Measurements from ENCODE around the gene GNS. TPM values are rescaled to one million over a fixed set of nuclear protein-coding genes. Genes with fewer than 3 reads are reported as not detected.
A peak's percentile ranks its signal among the peaks of the same experiment; 100 is the strongest.

The GNS gene
- total RNA-seq, 1 donor from 2014 or later, result 150 TPM

DNA sequence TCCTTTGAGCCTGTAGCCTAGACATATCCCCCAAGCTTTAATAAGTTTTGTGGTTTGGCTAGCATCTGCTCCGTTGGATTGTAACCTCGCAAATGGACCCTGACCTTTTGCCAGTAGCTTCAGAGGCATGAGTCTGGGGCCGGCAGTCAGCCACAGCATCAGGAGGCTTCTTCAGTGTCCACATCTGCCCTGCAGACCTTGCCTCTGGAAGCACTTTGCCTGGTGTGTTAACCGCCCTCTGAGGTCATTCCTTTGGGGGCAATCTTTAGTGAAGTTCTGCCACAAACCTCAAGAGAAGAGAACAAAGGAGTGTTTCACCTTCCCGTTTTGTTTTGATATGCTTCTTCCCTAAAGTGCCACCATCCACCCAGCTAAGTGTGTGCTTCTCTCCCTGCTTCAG lies 71.4 kb downstream of the GNS start:
- Mint-ChIP-seq H3K36me3 (ENCODE audit: unreplicated experiment) (peaks cover 38% of the 10 kb centered on the region), H3K9me3 (ENCODE audit: unreplicated experiment) (no peaks in the 10 kb centered on the region), H3K27me3 (ENCODE audit: unreplicated experiment) (no peaks in the 10 kb centered on the region), H3K27ac (ENCODE audit: unreplicated experiment) (no peak overlapping the region), H3K4me3 (ENCODE audit: unreplicated experiment) (no peak overlapping the region), H3K4me1 (ENCODE audit: unreplicated experiment) (peaks cover 33% of the 10 kb centered on the region)
- no peak for DNase-seq (ENCODE audit: extremely low spot score, unreplicated experiment)
- TF ChIP-seq, protein P1, sequence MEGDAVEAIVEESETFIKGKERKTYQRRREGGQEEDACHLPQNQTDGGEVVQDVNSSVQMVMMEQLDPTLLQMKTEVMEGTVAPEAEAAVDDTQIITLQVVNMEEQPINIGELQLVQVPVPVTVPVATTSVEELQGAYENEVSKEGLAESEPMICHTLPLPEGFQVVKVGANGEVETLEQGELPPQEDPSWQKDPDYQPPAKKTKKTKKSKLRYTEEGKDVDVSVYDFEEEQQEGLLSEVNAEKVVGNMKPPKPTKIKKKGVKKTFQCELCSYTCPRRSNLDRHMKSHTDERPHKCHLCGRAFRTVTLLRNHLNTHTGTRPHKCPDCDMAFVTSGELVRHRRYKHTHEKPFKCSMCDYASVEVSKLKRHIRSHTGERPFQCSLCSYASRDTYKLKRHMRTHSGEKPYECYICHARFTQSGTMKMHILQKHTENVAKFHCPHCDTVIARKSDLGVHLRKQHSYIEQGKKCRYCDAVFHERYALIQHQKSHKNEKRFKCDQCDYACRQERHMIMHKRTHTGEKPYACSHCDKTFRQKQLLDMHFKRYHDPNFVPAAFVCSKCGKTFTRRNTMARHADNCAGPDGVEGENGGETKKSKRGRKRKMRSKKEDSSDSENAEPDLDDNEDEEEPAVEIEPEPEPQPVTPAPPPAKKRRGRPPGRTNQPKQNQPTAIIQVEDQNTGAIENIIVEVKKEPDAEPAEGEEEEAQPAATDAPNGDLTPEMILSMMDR (IDR thresholded peaks at IDR 0.05), result no peak

DNA sequence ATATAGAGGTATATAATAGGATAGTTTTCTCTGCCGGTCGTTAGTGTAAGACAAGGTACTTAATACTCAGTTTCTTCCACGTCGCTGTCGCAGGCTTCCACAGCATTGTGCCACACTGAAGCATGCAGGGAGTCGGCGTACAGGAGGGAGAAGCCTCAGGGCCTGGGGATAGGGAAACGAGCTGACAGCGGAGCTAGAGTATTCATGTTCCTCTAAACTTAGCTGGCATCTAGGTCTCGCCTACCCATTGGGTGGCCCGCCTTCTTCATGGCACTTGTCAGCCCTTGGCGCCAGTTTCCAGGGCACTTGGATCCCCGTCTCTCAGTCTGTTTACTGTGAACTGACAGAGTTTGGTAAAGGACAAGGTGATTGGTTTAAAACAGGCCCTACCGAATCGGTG lies 73.6 kb downstream of the GNS start:
- TF ChIP-seq, protein P1 (IDR thresholded peaks at IDR 0.05), result no peak
- Mint-ChIP-seq H3K9me3 (ENCODE audit: unreplicated experiment) (no peaks in the 10 kb centered on the region), H3K36me3 (ENCODE audit: unreplicated experiment) (peaks cover 33% of the 10 kb centered on the region), H3K4me3 (ENCODE audit: unreplicated experiment) (no peak overlapping the region), H3K27ac (ENCODE audit: unreplicated experiment) (no peak overlapping the region), H3K27me3 (ENCODE audit: unreplicated experiment) (no peaks in the 10 kb centered on the region), H3K4me1 (ENCODE audit: unreplicated experiment) (peaks cover 34% of the 10 kb centered on the region)
- no peak for DNase-seq (ENCODE audit: extremely low spot score, unreplicated experiment)

DNA sequence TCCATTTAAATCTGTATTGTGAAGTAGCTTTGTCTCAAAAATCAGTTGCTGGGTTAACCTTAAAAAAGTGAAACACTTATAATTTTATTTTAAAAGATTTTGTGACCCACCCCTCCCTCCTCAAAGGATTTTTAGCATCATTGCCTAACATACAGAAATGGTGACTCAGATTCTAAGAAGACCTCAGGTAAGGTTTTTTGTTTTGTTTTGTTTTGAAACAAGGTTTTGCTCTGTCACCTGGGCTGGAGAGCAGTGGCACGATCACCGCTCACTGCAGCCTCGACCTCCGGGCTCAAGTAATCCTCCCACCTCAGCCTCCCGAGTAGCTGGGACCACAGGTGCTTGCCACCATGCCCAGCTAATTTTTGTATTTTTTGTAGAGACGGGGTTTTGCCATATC lies 74.2 kb downstream of the GNS start:
- H3K4me1 Mint-ChIP-seq (ENCODE audit: unreplicated experiment), result peaks cover 39% of the 10 kb centered on the region
- DNase-seq (ENCODE audit: extremely low spot score, unreplicated experiment), result no peak
- no peak overlapping the region for H3K27ac Mint-ChIP-seq (ENCODE audit: unreplicated experiment)
- H3K4me3 Mint-ChIP-seq (ENCODE audit: unreplicated experiment), result no peak overlapping the region
- TF ChIP-seq, protein P1 (IDR thresholded peaks at IDR 0.05), result no peak
- H3K9me3 Mint-ChIP-seq (ENCODE audit: unreplicated experiment), result no peaks in the 10 kb centered on the region
- peaks cover 33% of the 10 kb centered on the region for H3K36me3 Mint-ChIP-seq (ENCODE audit: unreplicated experiment)
- H3K27me3 Mint-ChIP-seq (ENCODE audit: unreplicated experiment), result no peaks in the 10 kb centered on the region

DNA sequence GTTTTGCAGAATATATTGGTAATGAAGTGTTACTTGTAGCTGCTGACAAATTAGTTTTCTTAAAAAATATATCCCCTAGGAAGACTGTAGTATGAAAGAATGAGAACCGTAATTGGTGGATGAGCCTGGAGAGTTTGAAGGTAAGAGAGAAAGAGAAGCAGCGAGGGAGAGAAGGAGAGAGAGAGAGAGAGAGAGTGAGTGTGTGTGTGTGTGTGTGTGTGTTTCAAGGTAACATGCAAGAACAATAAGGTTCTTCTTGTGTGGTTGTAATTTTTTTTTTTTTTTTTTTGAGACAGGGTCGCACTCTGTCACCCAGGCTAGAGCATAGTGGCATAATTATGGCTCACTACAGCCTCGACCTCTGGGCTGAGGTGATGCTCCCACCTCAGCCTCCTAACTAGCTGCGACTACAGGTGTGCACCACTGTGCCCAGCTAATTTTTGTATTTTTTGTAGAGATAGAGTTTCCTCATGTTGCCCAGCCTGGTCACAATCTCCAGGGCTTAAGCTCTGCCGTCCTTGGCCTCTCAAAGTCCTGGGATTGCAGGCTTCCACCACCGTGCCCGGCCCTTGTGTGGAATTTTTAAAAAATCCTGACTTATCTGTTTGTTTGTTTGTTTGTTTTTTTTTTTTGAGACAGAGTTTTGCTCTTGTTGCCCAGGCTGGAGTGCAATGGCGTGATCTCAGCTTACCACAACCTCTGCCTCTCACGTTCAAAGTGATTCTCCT lies 75.2 kb downstream of the GNS start:
- H3K4me1 Mint-ChIP-seq (ENCODE audit: unreplicated experiment), result peaks cover 50% of the 10 kb centered on the region
- TF ChIP-seq, protein P1 (IDR thresholded peaks at IDR 0.05), result no peak
- no peak overlapping the region for H3K4me3 Mint-ChIP-seq (ENCODE audit: unreplicated experiment)
- no peaks in the 10 kb centered on the region for H3K27me3 Mint-ChIP-seq (ENCODE audit: unreplicated experiment)
- no peak for DNase-seq (ENCODE audit: extremely low spot score, unreplicated experiment)
- peaks cover 32% of the 10 kb centered on the region for H3K36me3 Mint-ChIP-seq (ENCODE audit: unreplicated experiment)
- H3K27ac Mint-ChIP-seq (ENCODE audit: unreplicated experiment), result no peak overlapping the region
- no peaks in the 10 kb centered on the region for H3K9me3 Mint-ChIP-seq (ENCODE audit: unreplicated experiment)

DNA sequence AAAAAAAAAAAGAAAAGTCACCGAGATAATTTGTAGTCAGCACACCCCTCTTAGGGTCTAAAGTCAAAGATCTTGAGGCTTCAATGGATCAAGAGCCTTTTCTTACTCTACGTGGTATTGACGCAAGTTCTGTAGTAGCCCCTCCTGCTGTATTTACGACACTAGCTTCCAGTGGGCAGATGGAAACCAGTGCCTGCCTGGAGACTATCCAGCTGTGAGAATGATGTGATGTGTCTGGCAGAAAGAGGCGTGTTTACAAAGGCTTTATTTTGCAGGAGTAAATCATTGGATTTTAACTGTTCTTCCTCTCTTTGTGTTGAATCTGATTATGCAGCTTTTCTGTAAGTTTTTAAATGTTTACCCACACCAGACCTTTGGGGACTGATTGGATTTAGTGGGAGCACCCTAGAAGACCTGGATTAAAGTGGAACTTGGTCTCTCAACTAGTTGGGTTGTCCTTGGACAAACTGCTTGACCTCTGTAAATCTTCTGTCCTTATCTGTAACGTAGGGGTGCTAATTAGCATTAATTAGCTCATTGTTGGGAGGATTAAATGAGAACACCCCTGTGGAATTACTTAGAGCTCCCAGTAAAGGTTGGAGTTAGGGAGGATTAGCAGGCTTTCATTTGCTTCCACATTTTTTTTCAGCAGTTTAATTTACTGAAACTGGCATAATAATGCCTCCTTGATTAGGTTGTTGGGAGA lies 76.5 kb downstream of the GNS start:
- H3K4me3 Mint-ChIP-seq (ENCODE audit: unreplicated experiment), result no peak overlapping the region
- TF ChIP-seq, protein P1 (IDR thresholded peaks at IDR 0.05), result no peak
- DNase-seq (ENCODE audit: extremely low spot score, unreplicated experiment), result no peak
- H3K36me3 Mint-ChIP-seq (ENCODE audit: unreplicated experiment), result peaks cover 22% of the 10 kb centered on the region
- H3K27ac Mint-ChIP-seq (ENCODE audit: unreplicated experiment), result peak overlapping the region; percentile 52
- H3K4me1 Mint-ChIP-seq (ENCODE audit: unreplicated experiment), result peaks cover 45% of the 10 kb centered on the region
- no peaks in the 10 kb centered on the region for H3K9me3 Mint-ChIP-seq (ENCODE audit: unreplicated experiment)
- no peaks in the 10 kb centered on the region for H3K27me3 Mint-ChIP-seq (ENCODE audit: unreplicated experiment)
